GM21723 (cell line): ENCODE measurements around the gene ARRB2.
"Not testable (repeated sequence)": the region's sequence is repeated elsewhere in the genome, so short reads cannot be mapped to it uniquely, and the experiment has no call there.

ENCODE experiments used
- ATAC-seq: cut with Tn5 transposase; IDR thresholded peaks from one replicate; pipeline ENCODE4 v1.9.1; 2021; ENCODE audit warnings: mild to moderate bottlenecking, moderate library complexity; ENCODE audit not compliant: unreplicated experiment

Gene ARRB2

DNA sequence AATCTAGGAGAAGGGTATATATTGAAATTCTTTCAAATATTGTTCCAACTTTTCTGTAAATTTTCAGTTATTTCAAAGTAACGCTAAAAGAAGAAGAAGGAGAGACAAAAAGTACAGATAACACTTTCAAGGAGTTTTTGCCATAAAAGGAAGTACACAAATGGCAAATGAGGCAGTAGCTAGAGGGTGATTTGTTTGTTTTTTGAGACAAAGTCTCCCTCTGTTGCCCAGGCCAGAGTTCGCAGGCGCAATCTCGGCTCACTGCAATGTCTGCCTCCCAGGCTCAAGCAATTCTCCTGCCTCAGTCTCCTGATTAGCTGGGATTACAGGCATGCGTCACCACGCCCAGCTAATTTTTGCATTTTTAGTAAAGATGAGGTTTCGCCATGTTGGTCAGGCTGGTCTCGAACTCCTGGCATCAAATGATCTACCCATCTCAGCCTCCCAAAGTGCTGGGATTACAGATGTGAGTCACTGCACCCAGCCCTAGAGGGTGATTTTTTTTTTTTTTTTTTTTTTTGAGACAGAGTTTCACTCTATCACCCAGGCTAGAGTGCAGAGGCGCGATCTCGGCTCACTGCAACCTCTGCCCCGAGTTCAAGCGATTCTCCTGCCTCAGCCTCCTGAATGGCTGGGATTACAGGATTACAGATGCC lies 10.9 kb upstream of the ARRB2 start:
- not testable (repeated sequence) for ATAC-seq

DNA sequence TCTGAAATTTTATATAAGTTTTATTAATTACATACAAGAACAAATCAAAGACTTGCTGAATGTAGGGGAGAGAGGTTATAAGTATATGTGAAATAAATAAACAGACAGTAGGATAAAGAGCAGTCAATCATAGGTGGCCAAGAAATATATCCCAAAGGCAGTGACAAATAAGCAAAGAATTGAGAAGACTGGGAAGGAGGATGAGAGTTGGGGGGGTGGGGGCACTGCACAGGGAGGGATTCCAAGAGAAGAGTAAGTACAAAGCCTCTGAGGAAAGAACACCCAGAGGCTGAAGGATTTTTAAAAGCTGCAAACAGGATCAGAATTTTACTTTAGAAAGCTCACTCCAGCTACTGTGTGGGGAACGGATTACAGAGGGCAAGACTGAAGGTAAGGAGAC lies 9.3 kb upstream of the ARRB2 start:
- ATAC-seq: no peak

DNA sequence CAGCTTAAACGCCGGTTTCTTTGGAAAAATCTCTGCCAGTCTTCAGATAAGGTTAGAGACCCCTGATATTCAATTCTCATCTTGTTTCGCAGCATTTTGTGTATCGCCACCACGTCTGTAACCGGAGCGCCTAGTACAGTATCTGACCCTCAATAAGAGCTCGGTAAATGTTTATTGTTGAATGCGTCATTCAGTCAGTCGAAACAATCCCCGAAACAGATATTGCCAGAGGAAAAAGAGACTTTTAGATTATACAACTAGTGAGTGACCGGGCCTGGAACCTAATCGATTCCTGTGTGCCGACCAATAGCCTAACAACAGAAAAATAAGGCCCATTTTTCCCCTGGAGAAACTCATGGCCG lies 7.1 kb upstream of the ARRB2 start:
- no peak for ATAC-seq

DNA sequence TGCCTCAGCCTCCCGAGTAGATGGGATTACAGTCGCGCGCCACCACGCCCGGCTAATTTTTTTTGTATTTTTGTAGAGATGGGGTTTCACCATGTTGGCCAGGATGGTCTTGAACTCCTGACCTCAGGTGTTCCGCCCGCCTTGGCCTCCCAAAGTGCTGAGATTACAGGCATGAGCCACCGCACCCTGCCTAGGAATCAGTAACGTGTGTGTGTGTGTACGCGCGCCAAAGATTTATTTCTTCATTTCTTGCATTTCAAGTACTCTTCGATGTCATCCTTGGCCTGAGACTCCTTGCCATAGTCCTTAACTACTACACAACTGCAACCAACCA lies 5.9 kb upstream of the ARRB2 start:
- ATAC-seq: not testable (repeated sequence)

DNA sequence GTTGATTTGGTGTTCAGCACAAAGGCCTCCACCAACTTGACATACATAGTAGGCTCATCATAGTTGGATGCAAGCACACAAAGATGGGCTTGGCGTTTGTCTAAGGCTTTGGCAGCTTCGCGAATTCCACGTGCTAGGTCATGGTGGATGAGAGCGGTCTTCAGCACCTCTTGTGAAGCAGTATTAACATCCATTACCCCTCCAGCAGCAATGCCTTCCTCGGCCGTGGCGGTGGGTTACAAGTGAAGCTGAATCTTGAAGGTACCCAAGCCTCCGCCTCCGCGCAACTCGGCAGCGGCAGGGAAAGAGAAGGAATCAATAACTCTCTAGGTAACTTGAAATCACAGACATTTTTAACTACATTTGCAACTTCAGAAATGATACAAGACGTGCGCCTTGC lies 5.4 kb upstream of the ARRB2 start:
- no peak for ATAC-seq

DNA sequence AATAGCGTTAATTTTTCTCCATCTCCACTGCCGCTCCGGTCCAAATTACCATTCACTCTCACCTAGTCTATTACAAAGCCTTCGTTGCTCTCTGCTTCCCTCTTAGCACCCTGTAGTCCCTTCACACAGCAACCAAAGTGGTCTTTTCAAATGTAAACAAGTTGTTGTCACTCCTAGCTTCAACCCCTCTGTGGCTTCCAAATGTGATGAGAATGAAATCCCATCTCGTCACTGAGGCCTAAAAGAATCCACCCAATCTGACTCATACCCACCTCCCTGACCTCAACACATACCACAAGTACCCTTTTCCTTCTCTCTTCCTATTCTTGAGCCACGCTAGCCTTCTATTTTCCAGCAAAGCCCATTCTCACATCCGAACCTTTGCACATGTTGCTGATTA lies 4.3 kb upstream of the ARRB2 start:
- ATAC-seq: no peak

DNA sequence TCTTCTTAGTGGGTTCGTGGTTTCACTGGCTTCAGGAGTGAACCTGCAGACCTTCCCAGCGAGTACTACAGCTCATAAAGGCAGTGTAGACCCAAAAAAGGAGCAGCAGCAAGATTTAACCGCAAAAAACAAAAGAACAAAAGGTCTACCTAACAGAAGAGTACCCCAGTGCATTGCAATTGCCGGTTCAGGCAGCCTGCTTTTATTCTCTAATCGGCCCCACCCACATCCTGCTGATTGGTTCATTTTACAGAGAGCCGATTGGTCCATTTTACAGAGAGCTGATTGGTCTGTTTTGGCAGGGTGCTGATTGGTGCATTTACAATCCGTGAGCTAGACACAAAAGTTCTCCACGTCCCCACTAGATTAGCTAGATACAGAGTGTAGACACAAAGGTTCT lies 2.0 kb upstream of the ARRB2 start:
- no peak for ATAC-seq

DNA sequence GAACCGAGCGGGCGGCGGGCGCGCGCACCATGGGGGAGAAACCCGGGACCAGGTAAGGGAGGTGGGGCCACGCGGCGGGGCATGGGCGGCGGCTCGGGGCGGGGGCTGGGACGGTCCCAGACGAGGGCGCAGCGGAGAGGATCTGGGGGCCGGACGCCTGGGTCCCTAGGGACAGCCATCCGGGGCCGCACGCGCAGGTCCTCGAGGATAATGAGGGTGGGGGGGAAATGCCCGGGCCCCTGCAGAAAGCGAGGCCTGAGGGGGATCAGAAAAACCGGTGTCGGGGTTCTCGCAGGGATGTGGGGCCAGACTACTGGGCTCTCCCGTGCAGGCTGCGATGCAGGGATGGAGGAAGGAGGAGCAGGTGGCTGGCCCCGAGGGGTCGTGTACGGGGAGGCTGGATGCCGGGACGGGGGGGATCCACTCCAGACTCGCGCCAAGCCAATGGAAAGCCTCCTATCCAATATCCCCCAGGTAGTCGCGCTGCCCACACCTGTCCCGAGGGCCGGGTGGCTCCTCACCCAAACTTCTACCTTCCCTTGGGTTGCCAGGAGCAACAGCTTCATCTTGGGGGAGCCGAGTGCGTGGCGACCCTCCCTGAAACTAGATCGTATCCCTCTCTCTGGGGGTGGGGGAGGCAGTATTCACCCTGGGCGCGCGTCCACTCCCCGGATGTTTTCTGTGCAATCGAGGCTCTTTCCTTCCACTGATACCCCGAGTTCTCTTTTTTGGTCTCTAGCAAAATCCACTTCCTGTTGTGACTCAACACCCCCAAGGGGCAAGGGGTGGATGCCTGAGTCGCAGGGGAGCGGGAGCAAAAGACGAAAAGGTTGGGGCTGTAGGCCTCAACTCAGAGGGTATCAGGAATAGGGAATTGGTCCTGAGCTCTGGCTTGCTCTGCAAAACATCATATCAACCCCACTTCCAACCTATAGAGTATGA lies 532 bp downstream of the ARRB2 start:
- peak; percentile 8 for ATAC-seq

DNA sequence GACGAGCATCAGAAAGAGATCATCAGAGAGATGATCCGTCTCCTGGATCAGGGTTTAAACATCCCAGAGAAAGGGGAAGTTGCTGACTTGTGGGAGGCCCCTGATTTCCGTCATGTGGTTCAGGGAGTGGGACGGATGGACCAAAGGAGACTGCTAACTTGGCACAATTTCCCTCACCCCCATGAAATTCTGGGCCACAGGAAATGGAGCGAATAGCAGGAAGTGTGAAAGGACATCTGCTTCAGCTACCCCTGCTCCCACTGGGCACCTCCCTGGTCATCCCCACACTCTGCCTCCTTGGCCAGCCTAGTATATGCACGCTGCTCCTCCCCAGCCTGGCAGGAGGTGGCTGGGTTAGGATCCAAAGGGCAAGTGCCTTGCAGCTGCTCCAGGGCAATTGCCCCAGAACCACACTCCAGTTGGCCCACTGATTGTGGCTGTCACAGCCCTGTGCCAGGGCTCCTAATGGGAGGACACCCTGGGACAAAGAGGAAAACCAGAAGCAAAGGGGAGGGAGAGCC lies 1.3 kb downstream of the ARRB2 start:
- no peak for ATAC-seq

DNA sequence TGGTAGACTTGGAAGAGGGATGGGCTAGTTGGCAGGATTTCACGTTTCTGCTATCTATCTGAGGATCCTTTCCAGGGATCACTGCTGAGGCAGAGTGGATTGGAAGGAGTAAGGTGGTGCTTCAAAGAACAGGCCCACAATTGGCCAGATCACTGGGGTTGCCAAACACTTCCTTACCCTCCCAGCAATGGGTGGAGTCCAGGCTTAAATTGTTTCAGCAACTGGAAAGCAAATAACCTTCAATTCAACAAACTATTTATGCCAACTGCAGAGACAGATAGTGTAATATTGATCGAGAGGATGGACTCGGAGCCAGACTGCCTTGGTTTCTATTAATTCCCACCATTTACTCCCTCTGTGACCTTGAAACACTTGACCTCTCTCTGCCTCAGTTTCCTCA lies 2.1 kb downstream of the ARRB2 start:
- no peak for ATAC-seq

DNA sequence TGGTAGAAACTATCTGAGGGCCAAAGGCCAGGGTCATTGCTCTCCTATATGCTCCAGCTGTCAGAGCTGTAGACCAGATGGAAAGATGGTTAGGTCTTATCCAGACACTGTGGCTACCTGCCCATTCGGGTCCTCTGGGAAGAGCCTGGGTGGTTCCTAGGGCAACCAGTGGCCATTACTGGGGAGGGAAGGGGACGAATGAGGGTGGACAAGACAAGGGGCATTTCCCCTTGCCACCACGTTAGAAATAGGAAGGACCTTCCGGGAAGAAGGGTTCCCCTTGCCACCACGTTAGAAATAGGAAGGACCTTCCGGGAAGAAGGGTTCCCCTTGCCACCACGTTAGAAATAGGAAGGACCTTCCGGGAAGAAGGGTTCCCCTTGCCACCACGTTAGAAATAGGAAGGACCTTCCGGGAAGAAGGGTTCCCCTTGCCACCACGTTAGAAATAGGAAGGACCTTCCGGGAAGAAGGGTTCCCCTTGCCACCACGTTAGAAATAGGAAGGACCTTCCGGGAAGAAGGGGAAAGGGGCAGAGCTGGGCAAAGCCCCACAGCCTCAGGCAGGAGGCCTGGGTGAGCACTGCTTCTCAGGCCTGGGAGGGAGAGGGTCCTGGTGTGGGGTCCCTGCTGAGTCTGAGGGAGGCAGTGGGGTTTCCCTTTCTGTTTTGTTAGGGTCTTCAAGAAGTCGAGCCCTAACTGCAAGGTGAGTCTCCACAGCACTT lies 4.1 kb downstream of the ARRB2 start:
- ATAC-seq: not testable (repeated sequence)

DNA sequence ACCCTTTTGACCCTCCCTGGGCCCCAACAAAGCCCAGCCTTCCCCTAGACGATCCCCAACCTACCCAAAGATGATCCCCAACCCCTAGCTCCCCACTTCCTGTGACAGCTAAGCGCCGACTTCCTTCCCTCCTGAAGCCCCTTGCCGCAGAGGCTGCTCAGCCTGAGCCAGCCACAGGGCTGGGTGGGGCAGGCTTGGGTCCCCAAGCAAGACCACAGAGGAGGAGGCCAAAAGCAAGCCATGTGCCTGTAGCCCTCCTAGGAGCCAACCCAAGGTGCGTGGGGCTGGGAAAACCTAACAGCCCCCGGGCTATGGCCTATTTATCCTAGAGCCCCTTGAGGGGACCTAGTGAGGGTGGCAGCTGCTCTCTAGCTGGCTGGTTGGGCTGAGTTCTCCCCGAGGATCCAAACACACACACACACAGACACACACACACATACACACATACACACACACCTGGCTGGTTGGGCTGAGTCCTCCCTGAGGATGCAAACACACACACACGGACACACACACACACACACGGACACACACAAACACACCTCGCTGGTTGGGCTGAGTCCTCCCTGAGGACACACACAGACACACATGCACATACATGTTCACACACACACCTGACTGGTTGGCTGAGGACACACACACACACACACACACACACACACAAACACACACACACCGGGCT lies 4.8 kb downstream of the ARRB2 start:
- no peak for ATAC-seq

DNA sequence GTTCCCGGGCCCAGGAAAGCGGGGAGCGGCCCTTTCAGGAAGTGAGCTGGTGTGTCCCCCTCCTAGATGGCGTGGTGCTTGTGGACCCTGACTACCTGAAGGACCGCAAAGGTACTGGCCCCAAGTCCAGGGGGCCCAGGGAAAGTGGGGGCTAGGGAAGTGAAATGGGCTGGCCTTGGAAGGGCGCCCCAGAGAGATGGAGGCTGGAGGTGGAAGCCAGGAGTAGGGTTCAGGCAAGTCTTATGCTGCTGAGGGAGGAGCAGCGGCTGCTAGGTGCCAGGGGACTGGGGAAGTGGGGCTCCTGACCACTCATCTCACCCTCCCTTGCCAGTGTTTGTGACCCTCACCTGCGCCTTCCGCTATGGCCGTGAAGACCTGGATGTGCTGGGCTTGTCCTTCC lies 5.6 kb downstream of the ARRB2 start:
- no peak for ATAC-seq

DNA sequence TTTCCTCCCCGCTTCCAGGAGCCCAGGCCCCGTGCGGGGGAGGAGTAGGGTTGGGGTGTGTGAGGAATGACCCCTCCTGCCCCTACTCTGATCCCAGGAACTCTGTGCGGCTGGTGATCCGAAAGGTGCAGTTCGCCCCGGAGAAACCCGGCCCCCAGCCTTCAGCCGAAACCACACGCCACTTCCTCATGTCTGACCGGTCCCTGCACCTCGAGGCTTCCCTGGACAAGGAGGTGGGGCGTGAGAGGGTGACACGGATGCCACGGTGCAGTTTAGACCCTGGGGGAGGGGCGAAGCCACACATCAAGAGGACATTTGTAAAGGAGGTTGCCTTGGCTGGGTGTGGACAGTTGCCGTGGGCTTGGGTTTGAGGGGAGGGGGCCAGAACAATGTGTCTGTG lies 7.4 kb downstream of the ARRB2 start:
- ATAC-seq: no peak

DNA sequence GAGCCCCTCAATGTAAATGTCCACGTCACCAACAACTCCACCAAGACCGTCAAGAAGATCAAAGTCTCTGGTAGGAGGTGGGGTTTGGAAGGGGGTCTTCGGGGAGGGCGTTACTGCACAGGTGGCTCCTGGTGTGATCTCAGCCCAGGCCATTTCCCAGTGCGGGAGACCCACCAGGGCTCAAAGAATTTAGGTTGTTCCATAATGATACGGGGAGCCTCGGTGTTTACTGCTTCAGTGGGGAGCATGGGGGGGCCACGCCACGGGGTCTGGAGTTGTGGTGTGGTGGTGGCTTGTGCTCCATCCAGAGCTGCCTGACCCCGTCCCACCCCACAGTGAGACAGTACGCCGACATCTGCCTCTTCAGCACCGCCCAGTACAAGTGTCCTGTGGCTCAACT lies 7.8 kb downstream of the ARRB2 start:
- ATAC-seq: no peak

DNA sequence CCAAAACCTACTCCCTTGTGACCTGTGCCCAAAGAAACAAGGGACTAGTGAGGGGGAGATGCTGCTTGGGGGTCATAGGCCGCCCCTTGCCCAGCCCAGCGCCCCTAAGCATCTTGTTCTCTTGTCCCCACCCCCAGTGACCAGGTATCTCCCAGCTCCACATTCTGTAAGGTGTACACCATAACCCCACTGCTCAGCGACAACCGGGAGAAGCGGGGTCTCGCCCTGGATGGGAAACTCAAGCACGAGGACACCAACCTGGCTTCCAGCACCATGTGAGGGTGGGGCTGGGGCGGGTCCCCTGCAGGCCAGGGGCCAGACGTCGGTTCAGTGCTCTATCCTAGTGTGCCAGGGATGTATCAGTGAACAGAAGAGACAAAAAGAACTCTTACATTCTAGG lies 8.7 kb downstream of the ARRB2 start:
- no peak for ATAC-seq

DNA sequence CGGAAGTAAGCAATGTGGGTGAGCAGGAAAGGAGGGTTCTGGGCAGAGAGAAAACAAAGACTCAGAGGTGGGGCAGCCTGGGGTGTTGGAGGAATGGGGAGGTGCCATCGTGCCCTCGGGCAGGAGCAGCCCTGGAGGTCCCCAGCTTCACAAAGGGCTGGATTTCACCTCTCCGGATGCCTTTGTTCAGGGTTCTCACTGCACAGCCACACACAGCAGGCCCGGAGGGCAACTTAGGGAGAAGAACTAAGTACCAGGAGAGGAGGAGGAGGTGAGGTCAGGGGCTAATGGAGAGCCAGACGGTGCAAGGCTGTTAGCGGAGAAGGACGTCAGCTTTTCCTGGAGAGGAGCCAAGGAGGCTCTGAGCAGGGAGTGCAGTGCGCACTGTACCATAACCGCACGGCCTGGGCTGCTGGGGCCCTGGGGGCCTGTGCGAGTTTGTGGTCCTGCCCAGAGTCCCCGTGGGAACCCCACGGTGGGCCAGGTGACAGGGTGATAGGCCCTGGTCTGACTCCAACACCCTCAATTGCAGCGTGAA lies 9.3 kb downstream of the ARRB2 start:
- no peak for ATAC-seq

DNA sequence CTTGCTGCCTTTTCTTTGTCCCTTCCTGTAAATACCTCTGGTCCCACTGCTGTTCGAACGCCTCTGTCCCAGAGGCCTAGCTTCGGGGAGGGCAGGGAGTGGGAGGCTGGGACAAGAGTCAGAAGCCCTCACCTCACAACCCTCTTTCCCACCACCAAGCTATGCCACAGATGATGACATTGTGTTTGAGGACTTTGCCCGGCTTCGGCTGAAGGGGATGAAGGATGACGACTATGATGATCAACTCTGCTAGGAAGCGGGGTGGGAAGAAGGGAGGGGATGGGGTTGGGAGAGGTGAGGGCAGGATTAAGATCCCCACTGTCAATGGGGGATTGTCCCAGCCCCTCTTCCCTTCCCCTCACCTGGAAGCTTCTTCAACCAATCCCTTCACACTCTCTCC lies 10.4 kb downstream of the ARRB2 start:
- no peak for ATAC-seq

DNA sequence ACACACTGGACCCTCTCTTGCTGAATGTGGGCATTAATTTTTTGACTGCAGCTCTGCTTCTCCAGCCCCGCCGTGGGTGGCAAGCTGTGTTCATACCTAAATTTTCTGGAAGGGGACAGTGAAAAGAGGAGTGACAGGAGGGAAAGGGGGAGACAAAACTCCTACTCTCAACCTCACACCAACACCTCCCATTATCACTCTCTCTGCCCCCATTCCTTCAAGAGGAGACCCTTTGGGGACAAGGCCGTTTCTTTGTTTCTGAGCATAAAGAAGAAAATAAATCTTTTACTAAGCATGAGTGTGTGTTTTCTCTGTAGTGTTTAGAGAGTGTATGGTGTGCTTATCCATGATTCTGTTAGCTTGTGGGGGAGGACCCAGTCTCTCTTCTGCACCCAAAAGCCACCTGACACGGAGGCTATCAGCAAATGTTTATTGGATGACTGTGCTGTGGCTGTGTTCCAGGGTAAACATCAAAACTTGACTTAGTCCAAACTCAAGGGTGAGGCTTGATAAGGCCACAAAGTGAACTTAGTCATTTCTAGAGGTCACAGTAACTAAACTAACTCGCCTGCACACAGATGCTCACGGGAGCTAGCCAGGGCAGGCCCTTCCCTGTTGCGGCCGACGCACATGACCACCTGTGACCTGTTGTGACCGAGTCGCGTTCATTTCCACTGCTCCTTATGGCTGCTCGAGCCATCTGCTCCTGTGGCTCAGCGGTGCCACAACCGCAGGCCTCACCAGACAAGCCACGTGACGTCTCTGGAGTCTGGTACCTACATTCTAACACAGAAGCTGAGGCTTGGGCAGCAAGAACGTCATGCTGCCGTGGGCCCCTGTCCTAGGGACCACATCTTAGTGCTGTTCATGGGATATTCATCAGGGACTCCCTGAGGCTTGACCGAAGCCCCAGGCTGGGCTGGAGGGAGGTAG lies 11.0 kb downstream of the ARRB2 start:
- ATAC-seq: no peak
